Sigmoid colon (tissue), 7 donors: ENCODE measurements around the gene SNCAIP. TPM values are rescaled to one million over a fixed set of nuclear protein-coding genes. Genes with fewer than 3 reads are reported as not detected.

ENCODE experiments used
- DNase-seq: peaks from one replicate; pipeline ENCODE4 v3.0.0-alpha.2; 2019
- H3K27ac ChIP-seq, 4 donors: fragments of 200-600 bp; sonication (generic); one replicate each; pipeline ENCODE4 v1.5.1; 2016 to 2019; ENCODE audit warnings: mild to moderate bottlenecking in 1 of 4
- H3K27me3 ChIP-seq, 3 donors: fragments of 200-600 bp; sonication (generic); one replicate each; pipeline ENCODE4 v1.5.1; 2019; ENCODE audit warnings: mild to moderate bottlenecking in 1 of 3
- H3K36me3 ChIP-seq, 4 donors: fragments of 200-600 bp; sonication (generic); one replicate each; pipeline ENCODE4 v1.5.1; 2016 to 2019
- H3K4me1 ChIP-seq, 4 donors: fragments of 200-600 bp; sonication (generic); one replicate each; pipeline ENCODE4 v1.5.1; 2017 to 2019
- H3K4me3 ChIP-seq, 4 donors: fragments of 200-600 bp; sonication (generic); one replicate each; pipeline ENCODE4 v1.5.1; 2017 to 2019; ENCODE audit warnings: mild to moderate bottlenecking in 2 of 4, moderate library complexity in 1 of 4
- H3K9me3 ChIP-seq, 4 donors: fragments of 200-600 bp in 3 of 4; sonication (generic) in 3 of 4; one replicate each; pipeline versions ENCODE4 v1.5.1 to v1.6.1; 2013 to 2019
- EP300 ChIP-seq, 4 donors: sonication (generic); formaldehyde crosslinking; IDR thresholded peaks; one replicate each; pipeline ENCODE4 v1.6.1; 2017; ENCODE audit warnings: antibody characterized with exemption in 4 of 4
- POLR2A ChIP-seq, 2 donors: fragments of 450-650 bp; IDR thresholded peaks; one replicate each; pipeline ENCODE4 v1.6.1; 2016; ENCODE audit warnings: antibody characterized with exemption in 2 of 2, mild to moderate bottlenecking in 2 of 2, moderate library complexity in 2 of 2
- POLR2AphosphoS5 ChIP-seq, 4 donors: sonication (generic); formaldehyde crosslinking; IDR thresholded peaks; one replicate each; pipeline ENCODE4 v1.6.1; 2017; ENCODE audit warnings: antibody characterized with exemption in 4 of 4
- WGBS, 2 donors: extraction: QIAGEN DNeasy Blood & Tissue Kit; methylation state at CpG; one replicate each; pipeline ENCODE4 v1.1.7; 2013; 5-methylcytosine and 5-hydroxymethylcytosine counted together
- intact Hi-C: fragments of 100-400 bp; cut with DNase I; formaldehyde crosslinking; loops from one replicate; pipeline ENCODE4 v1.15.1; 2023
- polyA plus RNA-seq, 3 donors: library from polyadenylated mRNA; stranded (reverse); fragments of 200-250 nt; gene quantifications; one replicate each; pipeline ENCODE4 v1.2.3, GENCODE V29; 2013
- total RNA-seq, 4 donors: library from RNA; depleted of rRNA; stranded (reverse); fragments of >200 nt; gene quantifications; one replicate each; pipeline ENCODE4 v1.1.0, GENCODE V29; 2016
- TF ChIP-seq, protein P1 (sequence below), 4 experiments: fragments of 450-650 bp in 3 of 4; fragments of 200-600 bp in 1 of 4; IDR thresholded peaks; one replicate each; pipeline ENCODE4 v1.5.1; 2016 to 2019; ENCODE audit warnings: antibody characterized with exemption in 4 of 4, mild to moderate bottlenecking in 3 of 4, moderate library complexity in 2 of 4
- donor health status: healthy with polysubstance abuse.
- donor health status: Bipolar disorder and iron deficiency.
- donor health status: healthy.

Gene SNCAIP
- total and polyA plus RNA-seq, 7 donors = 1.2 to 4.3 (median 3.2) TPM; not detected in 1

DNA sequence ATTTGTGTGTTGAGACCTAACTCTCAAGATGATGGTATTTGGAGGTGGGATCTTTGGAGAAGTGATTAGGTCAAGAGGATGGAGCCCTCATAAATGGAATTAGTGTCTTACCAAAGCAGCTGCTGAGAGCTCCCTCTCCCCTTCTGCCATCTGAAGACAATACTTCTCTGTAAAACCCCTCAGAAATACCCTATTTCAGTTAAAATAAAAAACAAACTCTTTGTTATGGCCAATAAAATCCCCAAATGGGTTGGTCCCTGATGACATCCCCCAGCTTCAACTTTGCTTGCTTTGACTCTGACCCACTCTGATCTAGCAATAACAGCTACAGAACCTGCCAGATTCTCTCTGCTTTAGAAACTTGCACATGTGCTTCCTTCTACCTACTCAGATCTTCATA, 100.9 kb downstream of the SNCAIP start:
- no peaks in the 10 kb centered on the region for H3K36me3 ChIP-seq
- TF ChIP-seq EP300 (IDR thresholded peaks at IDR 0.05) = no peak
- TF ChIP-seq, protein P1, sequence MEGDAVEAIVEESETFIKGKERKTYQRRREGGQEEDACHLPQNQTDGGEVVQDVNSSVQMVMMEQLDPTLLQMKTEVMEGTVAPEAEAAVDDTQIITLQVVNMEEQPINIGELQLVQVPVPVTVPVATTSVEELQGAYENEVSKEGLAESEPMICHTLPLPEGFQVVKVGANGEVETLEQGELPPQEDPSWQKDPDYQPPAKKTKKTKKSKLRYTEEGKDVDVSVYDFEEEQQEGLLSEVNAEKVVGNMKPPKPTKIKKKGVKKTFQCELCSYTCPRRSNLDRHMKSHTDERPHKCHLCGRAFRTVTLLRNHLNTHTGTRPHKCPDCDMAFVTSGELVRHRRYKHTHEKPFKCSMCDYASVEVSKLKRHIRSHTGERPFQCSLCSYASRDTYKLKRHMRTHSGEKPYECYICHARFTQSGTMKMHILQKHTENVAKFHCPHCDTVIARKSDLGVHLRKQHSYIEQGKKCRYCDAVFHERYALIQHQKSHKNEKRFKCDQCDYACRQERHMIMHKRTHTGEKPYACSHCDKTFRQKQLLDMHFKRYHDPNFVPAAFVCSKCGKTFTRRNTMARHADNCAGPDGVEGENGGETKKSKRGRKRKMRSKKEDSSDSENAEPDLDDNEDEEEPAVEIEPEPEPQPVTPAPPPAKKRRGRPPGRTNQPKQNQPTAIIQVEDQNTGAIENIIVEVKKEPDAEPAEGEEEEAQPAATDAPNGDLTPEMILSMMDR (IDR thresholded peaks at IDR 0.05) = no peak
- no peak for TF ChIP-seq POLR2A (IDR thresholded peaks at IDR 0.05)
- TF ChIP-seq POLR2AphosphoS5 (IDR thresholded peaks at IDR 0.05) = no peak
- H3K27me3 ChIP-seq = no peaks in the 10 kb centered on the region
- no peak for DNase-seq
- H3K4me3 ChIP-seq = no peak overlapping the region
- no peaks in the 10 kb centered on the region for H3K9me3 ChIP-seq
- intact Hi-C loops = no loop called here
- H3K27ac ChIP-seq = no peak overlapping the region
- H3K4me1 ChIP-seq = peaks cover 0 to 5% (median 0%) of the 10 kb centered on the region in 4 donors

DNA sequence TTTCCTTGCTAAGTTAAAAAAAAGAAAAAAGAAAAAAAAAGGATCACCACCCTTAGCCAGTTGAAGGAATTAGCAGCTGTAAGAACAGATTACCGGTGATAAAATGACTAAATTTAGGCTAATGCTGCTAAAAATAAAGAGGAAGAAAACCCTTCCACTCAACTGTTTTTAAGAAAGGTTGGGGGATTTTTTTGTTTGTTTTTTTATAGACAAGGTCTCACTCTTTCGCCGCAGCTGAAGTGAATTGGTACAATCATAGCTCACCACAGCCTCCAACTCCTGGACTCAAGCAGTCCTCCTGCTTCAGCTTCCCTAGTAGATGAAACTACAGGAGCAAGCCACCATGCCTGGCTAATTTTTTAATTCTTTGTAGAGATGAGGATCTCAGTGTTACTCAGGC, 101.7 kb downstream of the SNCAIP start:
- TF ChIP-seq EP300 (IDR thresholded peaks at IDR 0.05) (no peak), POLR2AphosphoS5 (IDR thresholded peaks at IDR 0.05) (no peak), POLR2A (IDR thresholded peaks at IDR 0.05) (no peak)
- TF ChIP-seq, protein P1 (IDR thresholded peaks at IDR 0.05) = no peak
- no peaks in the 10 kb centered on the region for H3K9me3 ChIP-seq
- H3K27me3 ChIP-seq = no peaks in the 10 kb centered on the region
- intact Hi-C loops = loop anchor here (2.0 kb wide), 1 partner anchor 221 kb away; no protein-coding TSS in a partner anchor
- H3K27ac ChIP-seq = no peak overlapping the region
- H3K4me3 ChIP-seq = no peak overlapping the region
- H3K4me1 ChIP-seq = peaks cover 0 to 5% (median 0%) of the 10 kb centered on the region in 4 donors
- DNase-seq = no peak
- H3K36me3 ChIP-seq = no peaks in the 10 kb centered on the region
- WGBS, 2 donors = 52 to 90% methylated on average over 3 of the region's 3 CpGs

DNA sequence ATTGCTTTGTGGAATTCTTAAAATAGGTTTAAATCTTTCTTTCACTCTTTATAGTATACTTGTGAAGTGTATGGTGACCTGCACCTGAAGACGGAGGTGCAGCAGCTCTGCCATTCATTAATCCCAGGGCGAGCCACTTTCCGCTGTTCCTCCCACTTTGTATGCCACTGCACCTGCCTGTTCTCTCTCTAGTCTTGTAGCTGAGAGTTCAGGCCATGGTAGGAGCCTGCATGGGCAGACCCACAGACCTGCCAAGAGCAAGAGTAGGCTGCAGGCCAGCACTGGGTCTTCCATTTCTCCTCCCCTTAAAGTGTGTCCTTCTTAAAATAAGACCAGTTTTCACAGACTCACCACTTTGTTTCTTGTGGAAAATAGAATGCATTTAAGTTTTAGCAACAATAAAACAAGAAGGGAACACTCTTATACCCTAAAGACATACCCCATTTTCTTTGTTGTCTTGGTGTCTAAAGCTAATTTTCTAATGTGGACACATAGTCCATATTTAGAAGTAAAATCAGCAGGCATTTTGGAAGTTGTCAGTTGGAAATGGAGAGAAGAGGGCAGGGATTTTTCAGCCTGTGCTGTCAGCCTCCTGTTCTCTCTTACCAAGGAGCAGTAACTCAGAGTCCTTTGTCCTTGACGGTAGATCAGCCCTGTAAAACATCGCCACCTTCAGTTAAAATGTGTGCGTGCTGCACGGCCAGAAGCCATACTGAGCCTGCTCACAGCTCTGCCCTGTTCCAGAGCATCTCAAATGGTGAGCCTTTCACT, 103.2 kb downstream of the SNCAIP start:
- intact Hi-C loops = loop anchor here (2.0 kb wide), 1 partner anchor 222 kb away; no protein-coding TSS in a partner anchor
- Histone ChIP-seq H3K36me3 (no peaks in the 10 kb centered on the region), H3K27me3 (no peaks in the 10 kb centered on the region), H3K27ac (no peak overlapping the region), H3K9me3 (no peaks in the 10 kb centered on the region), H3K4me3 (no peak overlapping the region), H3K4me1 (peaks cover 0 to 5% (median 0%) of the 10 kb centered on the region in 4 donors)
- WGBS, 2 donors = 23 to 41% methylated on average over 7 of the region's 7 CpGs
- peak; percentile 74 for DNase-seq
- TF ChIP-seq, protein P1 (IDR thresholded peaks at IDR 0.05) = peak; percentile 57 to 76 (median 70)
- TF ChIP-seq POLR2AphosphoS5 (IDR thresholded peaks at IDR 0.05) = no peak

DNA sequence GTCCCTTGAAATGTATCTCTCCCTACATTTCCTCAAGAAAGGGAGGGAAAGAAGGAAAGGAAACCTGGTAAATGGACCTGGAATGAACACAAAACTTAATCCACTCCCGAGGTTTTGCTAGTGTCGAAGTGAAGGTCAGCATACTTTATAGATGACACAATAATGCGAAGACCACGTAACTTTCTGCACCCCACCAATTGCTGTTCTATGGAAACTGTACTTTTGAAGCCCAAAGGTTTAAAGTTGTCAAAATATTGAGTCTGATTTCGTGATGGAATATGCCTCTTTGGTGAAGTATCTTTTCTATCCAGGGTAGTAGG, 103.7 kb downstream of the SNCAIP start:
- Histone ChIP-seq H3K36me3 (no peaks in the 10 kb centered on the region), H3K4me3 (no peak overlapping the region), H3K9me3 (no peaks in the 10 kb centered on the region), H3K27me3 (no peaks in the 10 kb centered on the region), H3K27ac (no peak overlapping the region), H3K4me1 (peaks cover 0 to 5% (median 0%) of the 10 kb centered on the region in 4 donors)
- WGBS, 2 donors = 79% methylated on average over 5 of the region's 5 CpGs
- no peak for TF ChIP-seq POLR2AphosphoS5 (IDR thresholded peaks at IDR 0.05)
- TF ChIP-seq POLR2A (IDR thresholded peaks at IDR 0.05) = no peak
- TF ChIP-seq, protein P1 (IDR thresholded peaks at IDR 0.05) = no peak
- TF ChIP-seq EP300 (IDR thresholded peaks at IDR 0.05) = no peak
- DNase-seq = no peak
- intact Hi-C loops = loop anchor here (2.0 kb wide), 1 partner anchor 223 kb away; no protein-coding TSS in a partner anchor
